ENCODE results near the gene SLC7A6OS. TPM values are rescaled to one million over a fixed set of nuclear protein-coding genes. Genes with fewer than 3 reads are reported as not detected.
A peak's percentile ranks its signal among the peaks of the same experiment; 100 is the strongest.

The SLC7A6OS gene
- total RNA-seq, 1 experiment from 2014 or later = 16.0 TPM

DNA sequence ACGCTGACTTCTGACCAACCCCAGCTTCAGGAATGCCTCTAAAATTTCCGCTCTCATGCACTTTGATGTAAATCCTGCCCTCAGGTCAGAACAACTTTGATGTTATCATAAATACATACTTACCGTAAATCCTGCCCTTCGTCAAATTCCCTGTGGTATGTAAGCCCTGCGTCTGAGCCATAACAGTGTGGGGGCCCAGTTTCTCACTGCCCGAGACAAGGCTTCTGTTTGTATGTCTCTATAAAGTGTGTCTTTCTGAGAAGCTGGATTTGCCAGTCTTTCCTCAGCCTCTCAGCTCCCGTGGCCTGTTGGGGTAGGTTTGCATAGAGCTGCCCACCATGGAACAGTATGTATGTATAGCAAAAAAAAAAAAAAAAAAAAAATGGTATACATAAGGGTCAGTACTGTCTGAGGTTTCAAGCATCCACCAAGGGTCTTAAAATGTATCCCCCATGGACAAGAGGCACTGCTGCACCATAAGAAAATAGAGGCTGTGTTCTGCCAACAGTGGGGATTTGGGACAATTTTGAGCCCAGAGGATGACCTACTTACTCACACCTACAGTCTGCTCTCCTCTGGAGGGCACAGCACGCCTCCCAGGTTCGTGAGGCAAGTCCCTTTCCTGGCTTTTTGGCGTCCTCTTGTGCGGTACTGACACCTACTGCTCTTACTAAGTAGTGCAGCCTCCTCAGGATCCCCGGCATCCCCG lies 17.6 kb upstream of the SLC7A6OS start:
- CTCF ChIA-PET = interaction anchor here (0.6 to 1.1 kb wide), 2 partner anchors 65 to 67 kb away, joined by 3 to 5 read pairs; no protein-coding TSS in a partner anchor
- TF ChIP-seq SIN3A (IDR thresholded peaks at IDR 0.05; ENCODE audit: borderline replicate concordance, insufficient read depth, low read depth, low read length) (no peak), POLR2AphosphoS5 (IDR thresholded peaks at IDR 0.05; ENCODE audit: low read depth, low read length) (no peak), CTCF (IDR thresholded peaks at IDR 0.05) (peak; percentile 85), TCF7L2 (IDR thresholded peaks at IDR 0.05; ENCODE audit: low read depth, low read length) (no peak)
- TF ChIP-seq, protein P1, sequence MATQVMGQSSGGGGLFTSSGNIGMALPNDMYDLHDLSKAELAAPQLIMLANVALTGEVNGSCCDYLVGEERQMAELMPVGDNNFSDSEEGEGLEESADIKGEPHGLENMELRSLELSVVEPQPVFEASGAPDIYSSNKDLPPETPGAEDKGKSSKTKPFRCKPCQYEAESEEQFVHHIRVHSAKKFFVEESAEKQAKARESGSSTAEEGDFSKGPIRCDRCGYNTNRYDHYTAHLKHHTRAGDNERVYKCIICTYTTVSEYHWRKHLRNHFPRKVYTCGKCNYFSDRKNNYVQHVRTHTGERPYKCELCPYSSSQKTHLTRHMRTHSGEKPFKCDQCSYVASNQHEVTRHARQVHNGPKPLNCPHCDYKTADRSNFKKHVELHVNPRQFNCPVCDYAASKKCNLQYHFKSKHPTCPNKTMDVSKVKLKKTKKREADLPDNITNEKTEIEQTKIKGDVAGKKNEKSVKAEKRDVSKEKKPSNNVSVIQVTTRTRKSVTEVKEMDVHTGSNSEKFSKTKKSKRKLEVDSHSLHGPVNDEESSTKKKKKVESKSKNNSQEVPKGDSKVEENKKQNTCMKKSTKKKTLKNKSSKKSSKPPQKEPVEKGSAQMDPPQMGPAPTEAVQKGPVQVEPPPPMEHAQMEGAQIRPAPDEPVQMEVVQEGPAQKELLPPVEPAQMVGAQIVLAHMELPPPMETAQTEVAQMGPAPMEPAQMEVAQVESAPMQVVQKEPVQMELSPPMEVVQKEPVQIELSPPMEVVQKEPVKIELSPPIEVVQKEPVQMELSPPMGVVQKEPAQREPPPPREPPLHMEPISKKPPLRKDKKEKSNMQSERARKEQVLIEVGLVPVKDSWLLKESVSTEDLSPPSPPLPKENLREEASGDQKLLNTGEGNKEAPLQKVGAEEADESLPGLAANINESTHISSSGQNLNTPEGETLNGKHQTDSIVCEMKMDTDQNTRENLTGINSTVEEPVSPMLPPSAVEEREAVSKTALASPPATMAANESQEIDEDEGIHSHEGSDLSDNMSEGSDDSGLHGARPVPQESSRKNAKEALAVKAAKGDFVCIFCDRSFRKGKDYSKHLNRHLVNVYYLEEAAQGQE (IDR thresholded peaks at IDR 0.05; ENCODE audit: insufficient read depth in 1 of 2, low read depth in 2 of 2, low read length in 1 of 2) = no peak
- no peaks in the 10 kb centered on the region for H3K27me3 ChIP-seq (ENCODE audit: control insufficient read depth, insufficient read depth, low read length)
- ATAC-seq (peak; percentile 97), DNase-seq (ENCODE audit: low read depth, low spot score) (peak; percentile 56)
- TSS peak; percentile 28 for BruUV-seq (replicated peaks)
- H3K4me1 ChIP-seq (ENCODE audit: control insufficient read depth, insufficient read depth, low read length) = peaks cover 13% of the 10 kb centered on the region
- intact Hi-C loops (cut with micrococcal nuclease; ENCODE audit: unreplicated experiment) (loop anchor here (5.0 kb wide), 2 partner anchors 66 to 86 kb away; partner anchors contain the start of gene SLC7A6), in situ Hi-C loops (cut with HindIII; ENCODE audit: low pct_unique_long_range_greater_than_20kb, low sequenced_read_pairs) (no loop called here)
- no peaks in the 10 kb centered on the region for H3K9me3 ChIP-seq (ENCODE audit: control insufficient read depth, insufficient read depth, low read depth, low read length)
- H3K4me3 ChIP-seq (ENCODE audit: low read depth in 2 of 2, low read length in 2 of 2) = no peak overlapping the region
- POLR2A ChIA-PET = interaction anchor here (0.7 kb wide), 1 partner anchor 95 kb away, joined by 5 read pairs; no protein-coding TSS in a partner anchor
- H3K36me3 ChIP-seq (ENCODE audit: control insufficient read depth, insufficient read depth, low read length) = peaks cover 3% of the 10 kb centered on the region
- H3K27ac ChIP-seq (ENCODE audit: low read length) = no peak overlapping the region

DNA sequence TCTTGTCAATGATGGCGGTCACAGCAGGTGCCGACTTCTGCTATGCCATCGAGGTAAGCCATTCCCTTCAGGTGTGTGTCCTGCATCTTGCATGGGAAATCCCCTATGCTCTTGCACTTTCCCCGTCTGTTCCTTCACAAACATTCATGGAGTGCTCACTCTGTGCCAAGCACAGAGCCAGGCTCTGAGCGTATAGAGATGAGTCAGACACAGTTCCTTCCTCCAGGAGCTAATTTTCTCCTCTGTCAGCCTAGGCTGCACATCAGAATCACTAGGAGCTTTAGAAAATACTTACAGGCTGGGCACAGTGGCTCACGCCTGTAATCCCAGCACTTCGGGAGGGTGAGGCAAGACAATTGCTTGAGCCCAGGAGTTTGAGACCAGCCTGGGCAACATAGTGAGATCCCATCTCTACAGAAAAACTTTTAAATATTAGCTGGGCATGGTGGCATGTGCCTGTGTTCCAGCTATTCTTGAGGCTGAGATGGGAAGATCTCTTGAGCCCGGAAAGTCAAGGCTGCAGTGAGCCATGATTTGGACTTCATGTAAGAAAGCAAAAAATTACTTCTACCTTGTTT lies 14.1 kb upstream of the SLC7A6OS start:
- H3K4me3 ChIP-seq (ENCODE audit: low read depth in 2 of 2, low read length in 2 of 2) = no peak overlapping the region
- H3K27ac ChIP-seq (ENCODE audit: low read length) = no peak overlapping the region
- POLR2A ChIA-PET = no interaction called here
- CTCF ChIA-PET = no interaction called here
- in situ Hi-C loops (cut with HindIII; ENCODE audit: low pct_unique_long_range_greater_than_20kb, low sequenced_read_pairs) = no loop called here
- no peaks in the 10 kb centered on the region for H3K27me3 ChIP-seq (ENCODE audit: control insufficient read depth, insufficient read depth, low read length)
- ATAC-seq (no peak), DNase-seq (ENCODE audit: low read depth, low spot score) (no peak)
- peaks cover 5% of the 10 kb centered on the region; the same call in 1 of the 2 replicates for H3K36me3 ChIP-seq (ENCODE audit: control insufficient read depth, insufficient read depth, low read length)
- peaks cover 13% of the 10 kb centered on the region for H3K4me1 ChIP-seq (ENCODE audit: control insufficient read depth, insufficient read depth, low read length)
- no peaks in the 10 kb centered on the region for H3K9me3 ChIP-seq (ENCODE audit: control insufficient read depth, insufficient read depth, low read depth, low read length)
- BruUV-seq (replicated peaks) = no TSS peak
- TF ChIP-seq POLR2AphosphoS5 (IDR thresholded peaks at IDR 0.05; ENCODE audit: low read depth, low read length) = no peak
- no peak for TF ChIP-seq SIN3A (IDR thresholded peaks at IDR 0.05; ENCODE audit: borderline replicate concordance, insufficient read depth, low read depth, low read length)
- no peak for TF ChIP-seq CTCF (IDR thresholded peaks at IDR 0.05)
- TF ChIP-seq, protein P1 (IDR thresholded peaks at IDR 0.05; ENCODE audit: insufficient read depth in 1 of 2, low read depth in 2 of 2, low read length in 1 of 2) = no peak
- TF ChIP-seq TCF7L2 (IDR thresholded peaks at IDR 0.05; ENCODE audit: low read depth, low read length) = no peak
- intact Hi-C loops (cut with micrococcal nuclease; ENCODE audit: unreplicated experiment) = loop anchor here (5.0 kb wide), 2 partner anchors 63 to 83 kb away; partner anchors contain the start of gene SLC7A6
